GM20431 (cell line): ENCODE measurements around the gene SEC22A.

Experiments
- in situ Hi-C: fragments of 300-500 bp; cut with MseI, MboI; formaldehyde crosslinking; loops from one replicate; pipeline ENCODE4 v1.15.0; 2020; ENCODE audit warnings: low sequenced_read_pairs; ENCODE audit not compliant: unreplicated experiment

SEC22A gene

GRCh38 chr3:123261666-123262065 lies 59.9 kb downstream of the SEC22A start:
- in situ Hi-C loops = no loop called here

DNA sequence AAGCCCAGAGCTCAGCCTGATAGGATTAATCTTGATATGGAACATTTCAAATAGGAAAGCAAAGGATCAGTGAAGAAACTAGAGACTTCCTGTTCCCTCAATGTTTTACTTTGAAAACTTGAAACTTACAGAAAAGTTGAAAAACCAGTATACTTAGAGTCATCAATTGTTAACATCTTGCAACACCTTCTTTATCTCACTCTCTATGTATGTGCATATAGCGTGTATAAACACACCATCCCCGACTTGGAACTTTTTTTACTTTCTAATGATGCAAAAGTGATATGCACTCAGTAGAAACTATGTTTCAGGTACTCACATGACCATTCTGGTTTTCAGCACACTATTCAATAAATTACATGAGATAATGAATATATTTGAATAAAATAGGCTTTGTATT lies 60.5 kb downstream of the SEC22A start:
- in situ Hi-C loops = no loop called here

DNA sequence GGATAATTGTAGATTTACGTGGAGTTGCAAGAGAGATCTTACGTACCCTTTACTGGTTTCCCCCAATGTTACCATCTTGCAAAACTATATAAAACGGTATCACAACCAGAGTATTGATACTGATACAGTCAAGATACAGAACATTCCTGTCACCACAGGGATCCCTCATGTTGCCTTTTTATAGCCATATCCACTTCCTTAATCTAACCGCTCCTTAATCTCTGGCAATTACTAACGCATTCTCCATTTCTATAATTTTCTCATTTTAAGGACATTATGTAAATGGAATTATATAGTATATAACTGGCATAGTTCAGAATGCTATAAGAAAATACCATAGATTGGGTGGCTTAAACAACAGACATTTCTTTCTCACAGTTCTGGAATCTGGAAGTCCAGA lies 61.1 kb downstream of the SEC22A start:
- in situ Hi-C loops = no loop called here

GRCh38 chr3:123263941-123264340 lies 62.2 kb downstream of the SEC22A start:
- in situ Hi-C loops = no loop called here

GRCh38 chr3:123267821-123268220 lies 66.1 kb downstream of the SEC22A start:
- in situ Hi-C loops = no loop called here

DNA sequence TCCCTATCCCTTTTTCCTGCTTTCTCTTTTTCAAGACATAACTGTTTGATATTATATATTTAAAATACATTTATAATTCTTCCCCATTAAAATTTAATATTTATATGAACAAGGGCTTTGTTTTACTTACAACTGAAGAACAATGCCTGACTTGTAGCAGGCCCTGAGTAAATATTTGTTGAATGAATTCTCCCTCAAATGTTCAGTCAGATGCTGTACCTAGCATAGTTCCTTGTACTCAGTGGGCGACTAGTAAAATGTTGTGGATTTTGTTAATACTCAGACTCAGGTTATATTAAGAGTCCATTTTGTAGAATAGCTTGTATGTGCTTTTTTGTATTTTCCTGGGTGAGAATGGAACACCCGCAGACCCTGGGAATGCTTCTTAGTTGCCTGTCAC lies 69.1 kb downstream of the SEC22A start:
- in situ Hi-C loops = no loop called here

DNA sequence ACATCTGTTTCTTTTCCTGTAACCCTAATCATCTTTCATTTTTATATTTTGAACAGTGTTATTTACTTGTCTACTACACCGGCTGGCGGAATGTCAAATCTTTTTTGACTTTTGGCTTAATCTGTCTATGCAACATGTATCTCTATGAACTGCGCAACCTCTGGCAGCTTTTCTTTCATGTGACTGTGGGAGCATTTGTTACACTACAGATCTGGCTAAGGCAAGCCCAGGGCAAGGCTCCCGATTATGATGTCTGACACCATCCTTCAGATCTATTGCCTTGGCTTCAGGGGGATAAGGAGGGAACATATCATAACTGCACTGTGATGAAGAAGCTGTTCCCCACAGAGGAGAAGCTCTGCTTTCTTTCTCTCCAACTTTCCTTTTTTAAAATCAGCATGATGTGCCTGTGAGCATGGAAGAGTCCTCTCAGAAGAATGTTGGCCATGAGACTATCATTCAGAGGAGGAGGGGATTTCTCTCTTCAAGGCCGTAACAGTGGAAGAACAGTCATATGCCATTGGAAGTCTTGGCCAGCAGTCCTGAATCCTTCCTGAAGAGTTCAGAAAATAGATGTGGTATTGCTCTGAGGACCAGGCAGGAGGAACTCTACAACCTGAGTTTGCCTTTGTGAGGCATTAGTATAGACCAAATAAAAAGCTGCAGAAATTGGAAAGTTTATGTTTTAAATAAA lies 69.9 kb downstream of the SEC22A start:
- in situ Hi-C loops = no loop called here

- in situ Hi-C loops = no loop called here
Measured at GRCh38 chr3:123272547-123272946, 70.8 kb downstream of the SEC22A start.

DNA sequence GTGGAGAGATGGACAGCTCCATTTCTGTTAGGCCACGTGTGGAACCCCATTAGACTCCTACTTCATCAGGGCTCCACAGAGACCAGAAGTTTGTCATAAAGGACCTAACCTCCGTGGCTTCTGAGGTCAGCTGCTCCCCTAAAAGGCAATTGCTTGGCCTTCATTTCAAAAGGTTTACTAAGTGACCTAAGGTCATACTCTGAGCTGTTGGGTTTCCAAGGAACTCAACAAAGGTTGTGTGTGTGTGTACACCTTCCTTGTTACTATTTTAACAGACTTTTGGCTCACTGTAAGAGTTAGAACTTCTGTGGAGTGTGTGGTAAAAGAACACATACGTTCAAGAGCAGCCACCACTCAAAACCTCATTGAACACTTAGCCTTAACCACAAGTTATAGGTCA lies 73.9 kb downstream of the SEC22A start:
- in situ Hi-C loops = no loop called here

DNA sequence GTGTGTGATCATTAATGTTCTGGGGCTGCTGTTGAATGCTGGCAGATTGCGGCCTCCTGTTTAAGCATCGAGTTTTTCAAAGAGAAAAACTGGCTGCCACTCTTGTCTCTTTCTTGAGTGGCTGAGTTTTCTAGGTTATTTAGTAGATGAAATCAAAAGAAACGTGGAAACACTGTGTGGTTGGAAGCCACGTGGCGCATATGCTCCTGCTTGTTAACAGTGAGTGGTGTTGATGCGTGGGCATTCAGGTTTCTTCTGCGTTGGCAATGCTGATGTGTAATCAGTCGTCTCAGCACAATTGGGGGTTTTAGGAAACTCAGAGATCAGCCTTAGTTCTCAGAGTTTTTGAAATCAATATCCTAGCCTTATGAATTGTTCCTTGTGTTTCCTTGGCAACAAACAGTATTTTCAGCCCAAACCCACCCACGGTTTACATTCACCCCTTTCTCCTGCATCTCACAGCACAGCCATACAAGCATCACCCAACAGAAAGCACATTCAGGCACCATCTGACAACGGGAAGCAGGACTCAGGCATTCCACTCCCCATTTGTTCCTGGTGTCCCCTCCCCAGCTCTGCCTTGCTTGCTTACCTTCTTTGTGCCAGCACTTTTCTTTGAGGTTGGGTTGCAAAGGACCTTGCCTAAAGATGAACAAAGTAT lies 74.7 kb downstream of the SEC22A start:
- in situ Hi-C loops = no loop called here

- in situ Hi-C loops = no loop called here
Measured at GRCh38 chr3:123277106-123277505, 75.4 kb downstream of the SEC22A start.

GRCh38 chr3:123278446-123278845 lies 76.7 kb downstream of the SEC22A start:
- in situ Hi-C loops = no loop called here

- in situ Hi-C loops = no loop called here
Measured at GRCh38 chr3:123279121-123279520, 77.4 kb downstream of the SEC22A start.

DNA sequence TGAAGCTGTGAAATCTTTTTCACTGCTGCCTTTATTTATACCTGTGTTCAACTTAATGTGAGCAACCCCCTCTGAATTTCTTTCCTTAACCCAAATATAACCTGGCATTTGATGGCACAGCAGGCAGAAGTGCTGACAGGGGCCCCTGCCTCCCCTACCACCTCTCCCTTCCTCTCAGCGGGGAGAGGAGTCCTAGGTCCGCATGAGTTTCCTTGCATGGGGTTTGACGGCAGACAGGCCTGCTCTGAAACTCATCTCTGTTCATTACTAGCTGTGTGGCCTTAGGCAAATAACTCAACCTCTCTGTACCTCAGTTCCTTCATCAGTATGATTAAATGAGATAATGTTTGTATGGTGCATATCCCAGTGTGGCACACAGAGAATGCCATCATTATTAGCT lies 79.7 kb downstream of the SEC22A start:
- in situ Hi-C loops = no loop called here

DNA sequence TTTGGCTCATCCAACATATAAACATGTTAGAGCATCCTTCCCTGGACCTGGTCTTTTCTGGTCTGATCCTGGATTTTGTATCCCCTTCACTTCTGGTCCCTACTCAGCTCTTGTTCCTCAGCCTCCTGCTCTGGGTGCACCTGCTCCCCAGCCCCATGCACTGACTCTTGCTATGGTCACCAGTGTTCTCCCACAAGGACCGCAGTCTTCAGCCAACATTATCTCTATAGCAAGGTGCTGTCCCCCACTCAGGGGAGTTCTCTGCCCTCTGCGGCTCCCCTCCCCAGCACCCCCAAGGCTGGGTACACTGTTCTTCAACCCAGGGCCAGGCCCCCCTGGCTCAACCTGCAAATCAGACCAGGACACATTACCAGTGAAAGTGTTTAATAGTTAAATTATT lies 80.2 kb downstream of the SEC22A start:
- in situ Hi-C loops = no loop called here

DNA sequence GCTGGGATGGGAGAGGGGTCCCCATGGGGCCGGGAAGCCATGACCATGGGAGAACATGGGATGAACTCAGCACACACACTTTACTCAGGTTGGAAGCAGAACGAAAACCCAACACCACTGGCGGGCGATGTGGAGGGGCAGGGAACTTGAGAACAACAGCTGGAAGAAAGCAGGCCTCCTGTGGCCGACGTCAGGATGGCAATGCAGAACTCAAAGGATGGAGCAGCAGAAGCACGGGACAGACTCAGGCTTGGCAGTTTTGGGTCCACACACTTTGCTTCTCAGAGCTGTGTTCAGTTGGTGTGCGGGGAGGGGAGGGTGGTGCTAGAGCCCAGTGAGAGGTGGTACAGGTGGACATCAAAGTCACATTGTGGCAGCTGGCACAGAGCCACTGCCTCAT lies 80.7 kb downstream of the SEC22A start:
- in situ Hi-C loops = no loop called here

DNA sequence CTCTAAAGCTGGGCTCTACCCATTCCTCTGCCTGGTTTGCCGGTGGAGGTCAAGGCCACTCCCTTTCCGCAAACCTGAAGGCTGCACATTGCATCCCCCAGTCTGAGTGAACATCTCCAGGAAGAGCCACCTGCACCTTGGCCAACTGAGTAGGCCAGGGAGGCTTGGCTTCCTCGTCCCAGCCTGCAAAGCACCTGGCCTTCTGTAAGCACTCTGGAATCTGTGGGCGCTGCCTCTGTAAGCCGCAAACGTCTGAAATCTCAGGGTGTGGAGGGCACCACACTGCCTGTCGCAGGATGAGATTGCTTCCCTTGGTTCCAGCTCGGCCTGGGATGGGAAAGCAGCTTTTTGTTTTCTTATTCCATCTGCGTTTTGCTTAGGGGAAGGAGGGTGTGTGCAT lies 81.3 kb downstream of the SEC22A start:
- in situ Hi-C loops = no loop called here

DNA sequence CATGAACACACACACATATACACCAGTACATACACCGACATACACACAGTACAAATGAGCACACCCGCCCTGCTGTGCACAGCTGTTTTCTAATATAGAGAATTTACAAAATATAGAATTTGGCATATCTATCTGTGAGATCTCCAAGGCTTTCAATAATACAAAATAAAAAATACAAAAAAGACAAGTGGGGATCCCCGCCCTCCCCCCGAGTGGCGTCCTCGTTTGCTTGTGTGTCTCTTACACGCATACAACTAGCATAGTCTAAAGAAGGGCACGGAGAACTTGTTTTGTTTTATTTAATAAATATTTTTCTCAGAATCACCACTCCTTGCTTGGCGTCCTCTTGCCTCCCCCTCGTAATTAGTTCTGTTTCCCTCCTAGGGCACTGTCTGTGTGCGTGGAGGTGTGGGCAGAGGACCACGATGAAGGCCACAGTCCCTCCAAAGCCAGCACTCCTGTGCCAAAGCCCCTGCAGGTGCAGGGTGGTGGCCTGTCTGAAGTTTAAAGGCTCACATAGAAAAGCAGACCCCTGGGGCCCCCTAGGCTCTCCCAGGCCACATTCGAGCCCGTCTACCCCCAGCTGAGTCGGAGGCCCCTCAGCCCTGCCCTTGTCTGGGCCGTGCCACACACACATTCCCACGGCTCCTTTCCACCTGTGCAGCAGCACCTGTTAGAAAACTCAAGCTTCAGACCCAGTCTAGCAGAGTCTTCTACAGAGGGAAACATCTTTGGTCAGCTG lies 82.1 kb downstream of the SEC22A start:
- in situ Hi-C loops = no loop called here

DNA sequence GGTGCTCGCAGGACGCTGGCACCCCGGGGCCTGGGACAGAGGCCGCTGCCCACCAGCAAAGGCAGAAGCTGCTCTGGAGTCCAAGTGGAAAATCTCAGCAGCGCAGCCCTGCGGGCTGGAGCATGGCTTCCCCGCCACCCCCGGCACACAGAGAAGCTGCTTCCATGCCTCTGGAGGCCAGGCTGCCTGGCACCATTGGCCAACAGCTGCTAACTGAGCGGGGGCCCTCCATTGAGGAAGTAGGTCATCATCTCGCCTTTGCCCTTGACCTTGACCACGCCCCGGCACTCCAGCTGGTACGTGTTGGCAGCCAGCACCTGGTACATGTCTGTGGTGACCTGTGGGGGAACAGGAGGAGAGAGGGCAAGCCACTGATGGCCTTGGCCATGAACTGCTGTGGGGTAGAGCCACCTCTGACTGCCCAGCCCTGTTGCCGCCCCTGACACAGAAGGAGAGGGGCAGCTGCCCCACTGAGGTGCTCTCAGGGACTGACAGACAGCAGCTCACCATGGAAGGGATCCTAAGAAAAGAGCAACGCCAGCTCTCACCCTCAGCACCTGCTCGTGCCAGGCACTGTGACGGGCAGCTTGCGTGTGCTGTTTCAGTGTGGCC lies 82.8 kb downstream of the SEC22A start:
- in situ Hi-C loops = no loop called here

DNA sequence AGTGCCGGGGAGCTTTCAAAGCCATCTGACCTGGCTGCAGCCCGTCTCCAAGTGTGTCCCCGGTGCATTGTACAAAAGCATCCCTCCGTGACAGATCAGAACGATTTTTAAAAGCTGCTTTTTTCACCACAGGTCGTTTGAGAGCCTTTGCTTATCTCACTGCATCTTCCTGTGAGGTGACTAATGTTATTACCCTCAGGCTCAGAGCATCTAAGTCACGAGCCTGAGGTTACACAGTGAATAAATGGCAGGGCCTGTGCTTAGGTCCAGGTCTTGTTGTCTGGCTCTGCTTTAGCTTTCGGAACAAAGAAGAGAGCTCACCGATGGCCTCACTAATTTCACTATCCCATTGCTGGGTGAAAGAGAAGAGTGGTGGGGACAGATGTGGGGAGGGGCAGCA lies 83.3 kb downstream of the SEC22A start:
- in situ Hi-C loops = no loop called here

- in situ Hi-C loops = no loop called here
Measured at GRCh38 chr3:123285479-123285878, 83.7 kb downstream of the SEC22A start.
